MCF 10A (cell line): ENCODE results near the gene TAAR9. TPM values are rescaled to one million over a fixed set of nuclear protein-coding genes. Genes with fewer than 3 reads are reported as not detected.

Experiments used
- BruUV-seq: library from RNA; stranded (reverse); fragments of 400-500 nt; replicated peaks from 2 replicates; lab custom pipeline; 2021; lab: Mats Ljungman, UMichigan
- CTCF ChIA-PET: fragments of 300-600 bp; sonication (Branson Sonifier 250); formaldehyde crosslinking; extraction: SDS; loops from one replicate; lab custom pipeline; 2021; ENCODE audit warnings: antibody characterized with exemption, inconsistent platforms; lab: Yijun Ruan, JAX
- POLR2A ChIA-PET: fragments of 300-600, 350-650 bp; sonication (Branson Sonifier 250); formaldehyde crosslinking; extraction: SDS; loops from one replicate; lab custom pipeline; 2020; ENCODE audit warnings: antibody characterized with exemption, inconsistent platforms; lab: Yijun Ruan, JAX
- DNase-seq: peaks from one replicate; pipeline ENCODE4 v3.0.0-alpha.2; 2018; ENCODE audit not compliant: unreplicated experiment
- H3K27ac Mint-ChIP-seq: one replicate; pipeline ENCODE4 v1.8.0; 2022; ENCODE audit warnings: mild to moderate bottlenecking, low read depth, mixed read lengths; ENCODE audit not compliant: unreplicated experiment
- H3K27me3 Mint-ChIP-seq: one replicate; pipeline ENCODE4 v1.8.0; 2022; ENCODE audit warnings: mixed read lengths; ENCODE audit not compliant: insufficient read depth, unreplicated experiment
- H3K36me3 Mint-ChIP-seq: one replicate; pipeline ENCODE4 v1.8.0; 2022; ENCODE audit warnings: mild to moderate bottlenecking, moderate library complexity, mixed read lengths; ENCODE audit not compliant: insufficient read depth, unreplicated experiment
- H3K4me1 Mint-ChIP-seq: one replicate; pipeline ENCODE4 v1.8.0; 2022; ENCODE audit warnings: mixed read lengths; ENCODE audit not compliant: insufficient read depth, unreplicated experiment
- H3K4me3 Mint-ChIP-seq: one replicate; pipeline ENCODE4 v1.8.0; 2022; ENCODE audit warnings: mild to moderate bottlenecking, moderate library complexity, mixed read lengths; ENCODE audit not compliant: unreplicated experiment
- H3K9me3 Mint-ChIP-seq: one replicate; pipeline ENCODE4 v1.8.0; 2022; ENCODE audit warnings: mixed read lengths; ENCODE audit not compliant: unreplicated experiment
- CTCF ChIP-seq: fragments of 200-600 bp; IDR thresholded peaks from one replicate; pipeline ENCODE4 v1.8.0; 2022; ENCODE audit warnings: antibody characterized with exemption, mild to moderate bottlenecking; ENCODE audit not compliant: unreplicated experiment
- intact Hi-C: fragments of 100-400 bp; cut with micrococcal nuclease; formaldehyde crosslinking; loops from 2 replicates; pipeline ENCODE4 v1.14.1; 2022
- total RNA-seq: library from RNA; stranded (reverse); gene quantifications from 2 replicates; pipeline ENCODE4 v1.2.3, GENCODE V29; 2022

TAAR9 gene
- total RNA-seq, 1 experiment from 2014 or later, result not detected

DNA sequence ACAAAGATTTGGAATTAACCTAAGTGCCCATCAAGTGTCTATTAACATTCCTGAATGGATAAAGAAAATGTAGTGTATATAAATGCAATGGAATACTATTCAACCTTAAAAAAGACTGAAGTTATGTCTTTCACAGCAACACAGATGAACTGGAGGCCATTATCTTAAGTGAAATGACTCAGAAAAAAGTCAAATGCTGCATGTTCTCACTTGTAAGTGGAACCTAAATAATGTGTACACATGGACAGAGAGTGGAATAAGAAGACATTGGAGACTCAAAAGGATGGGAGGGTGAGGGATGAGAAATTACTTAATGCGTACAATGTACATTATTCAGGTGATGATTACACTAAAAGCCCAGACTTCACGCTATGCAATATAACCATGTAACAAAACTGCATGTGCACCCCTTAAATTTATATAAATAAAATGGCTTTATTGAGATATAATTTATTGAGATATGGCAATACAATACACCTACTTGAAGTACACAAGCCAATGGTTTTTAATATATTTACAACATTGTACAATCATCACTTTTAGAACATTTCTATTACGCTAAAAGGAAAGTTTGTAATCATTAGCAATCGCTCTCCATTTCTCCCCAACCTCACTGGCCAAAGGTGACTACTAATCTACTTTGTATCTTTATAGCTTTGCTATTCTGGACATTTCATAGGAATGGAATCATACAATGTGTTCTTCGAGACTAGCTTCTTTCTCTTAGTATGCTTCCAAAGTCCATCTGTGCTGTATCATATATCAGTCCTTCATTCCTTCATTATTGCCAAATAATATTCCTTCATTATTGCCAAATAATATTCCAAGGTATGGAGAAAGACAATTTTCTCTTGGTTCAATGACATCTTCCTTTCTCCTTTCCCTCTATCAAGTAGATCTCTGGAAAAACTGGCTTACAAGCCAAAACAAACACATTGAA lies 30.9 kb upstream of the TAAR9 start:
- Mint-ChIP-seq H3K9me3 (no peaks in the 10 kb centered on the region), H3K36me3 (peaks cover 22% of the 10 kb centered on the region), H3K27me3 (no peaks in the 10 kb centered on the region), H3K4me1 (peaks cover 23% of the 10 kb centered on the region), H3K4me3 (no peak overlapping the region), H3K27ac (no peak overlapping the region)
- CTCF ChIA-PET, result interaction anchor here (1.6 kb wide), 1 partner anchor 227 kb away, joined by 5 read pairs; no protein-coding TSS in a partner anchor
- no TSS peak for BruUV-seq
- no peak for DNase-seq
- intact Hi-C loops, result no loop called here
- POLR2A ChIA-PET, result interaction anchor here (0.9 to 1.2 kb wide), 3 partner anchors 10 to 1471 kb away, joined by 3 to 5 read pairs (median 4); partner anchors contain the start of gene RPS12
- no peak for TF ChIP-seq CTCF

- peaks cover under 1% of the 10 kb centered on the region for H3K36me3 Mint-ChIP-seq
- CTCF ChIA-PET, result interaction anchor here (0.7 to 2.0 kb wide), 3 partner anchors 175 to 1443 kb away, joined by 3 to 13 read pairs (median 4); no protein-coding TSS in a partner anchor
- intact Hi-C loops, result no loop called here
- DNase-seq, result no peak
- H3K9me3 Mint-ChIP-seq, result no peaks in the 10 kb centered on the region
- H3K27ac Mint-ChIP-seq, result peak overlapping the region; percentile 82
- H3K4me1 Mint-ChIP-seq, result peaks cover 32% of the 10 kb centered on the region
- peak overlapping the region; percentile 92 for H3K4me3 Mint-ChIP-seq
- no peak for TF ChIP-seq CTCF
- no peaks in the 10 kb centered on the region for H3K27me3 Mint-ChIP-seq
- POLR2A ChIA-PET, result interaction anchor here (0.6 to 4.5 kb wide), 4 partner anchors 19 to 303 kb away, joined by 3 to 66 read pairs (median 4); partner anchors contain the start of gene RPS12
- no TSS peak for BruUV-seq
These were observed 26.8 kb upstream of the TAAR9 start for GRCh38 chr6:132511210-132511830.

DNA sequence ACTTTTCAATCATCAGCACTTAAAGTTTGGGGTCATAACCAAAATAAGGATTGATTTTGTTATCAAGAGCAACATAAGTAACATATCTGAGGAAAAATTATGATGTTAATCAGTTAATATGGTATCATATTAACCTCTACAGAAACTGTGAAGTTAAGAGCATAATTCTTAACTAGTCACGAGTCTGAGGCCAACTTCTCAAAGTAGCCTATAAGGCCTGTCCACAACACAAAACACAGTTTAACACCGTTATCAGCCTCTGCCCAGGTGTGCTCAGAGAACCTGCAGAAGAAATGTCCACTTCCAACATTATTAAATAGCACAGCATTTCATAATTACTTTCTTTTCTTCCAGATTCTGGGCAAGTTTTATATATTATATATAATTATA lies 26.3 kb upstream of the TAAR9 start:
- no TSS peak for BruUV-seq
- intact Hi-C loops, result no loop called here
- TF ChIP-seq CTCF, result no peak
- H3K4me1 Mint-ChIP-seq, result peaks cover 32% of the 10 kb centered on the region
- H3K27me3 Mint-ChIP-seq, result no peaks in the 10 kb centered on the region
- peak overlapping the region; percentile 82 for H3K27ac Mint-ChIP-seq
- DNase-seq, result no peak
- peak overlapping the region; percentile 92 for H3K4me3 Mint-ChIP-seq
- H3K9me3 Mint-ChIP-seq, result no peaks in the 10 kb centered on the region
- ChIA-PET CTCF (interaction anchor here (0.7 to 2.0 kb wide), 4 partner anchors 28 to 1443 kb away, joined by 3 to 13 read pairs (median 5); no protein-coding TSS in a partner anchor), POLR2A (interaction anchor here (0.6 to 4.5 kb wide), 8 partner anchors 15 to 303 kb away, joined by 3 to 66 read pairs (median 4); partner anchors contain the start of genes RPS12 and SLC18B1)
- H3K36me3 Mint-ChIP-seq, result no peaks in the 10 kb centered on the region

GRCh38 chr6:132512342-132512637 lies 25.8 kb upstream of the TAAR9 start:
- CTCF ChIA-PET, result interaction anchor here (0.6 to 1.7 kb wide), 3 partner anchors 18 to 28 kb away, joined by 4 to 6 read pairs (median 4); no protein-coding TSS in a partner anchor

More at GRCh38 chr6:132512342-132512637, 25.8 kb upstream of the TAAR9 start:
- Mint-ChIP-seq H3K27me3 (no peaks in the 10 kb centered on the region), H3K36me3 (no peaks in the 10 kb centered on the region), H3K27ac (peak overlapping the region; percentile 82), H3K4me3 (peak overlapping the region; percentile 92), H3K9me3 (no peaks in the 10 kb centered on the region), H3K4me1 (peaks cover 32% of the 10 kb centered on the region)
- BruUV-seq, result no TSS peak
- DNase-seq, result no peak
- intact Hi-C loops, result no loop called here
- TF ChIP-seq CTCF, result no peak
- POLR2A ChIA-PET, result interaction anchor here (0.7 to 4.5 kb wide), 15 partner anchors 13 to 311 kb away, joined by 3 to 66 read pairs (median 4); partner anchors contain the start of genes RPS12 and SLC18B1
